ENCODE results near the gene ST6GALNAC3.

DNA sequence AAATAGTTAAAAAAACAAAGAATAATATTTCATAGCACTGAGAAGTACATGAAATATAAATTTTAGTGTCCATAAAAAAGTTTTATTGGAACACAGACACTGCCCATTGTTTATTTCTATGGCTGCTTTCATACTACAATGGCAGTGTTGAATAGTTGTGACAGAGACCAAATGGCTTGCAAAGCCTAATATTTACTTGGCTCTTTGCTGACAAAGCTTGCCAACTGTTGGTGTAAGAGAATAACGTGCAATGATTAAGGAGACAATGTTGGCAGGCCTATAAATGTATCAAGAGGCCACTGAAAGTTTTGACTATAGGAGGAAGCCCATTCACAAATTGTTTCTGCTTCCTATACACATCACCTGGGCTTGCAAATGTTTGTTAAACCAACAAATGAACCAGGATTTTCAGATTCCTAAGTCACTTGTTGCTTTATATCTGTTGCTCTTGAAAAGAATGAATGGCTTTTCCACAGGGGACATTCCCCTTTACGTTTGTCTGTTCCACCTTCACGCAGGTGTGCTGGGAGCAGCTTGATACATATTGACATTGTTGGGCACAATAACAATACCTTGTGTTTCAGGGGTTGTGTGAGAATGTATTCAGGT, 5.5 kb upstream of the ST6GALNAC3 start:
- TF ChIP-seq POLR2A (IDR thresholded peaks at IDR 0.05) (no peak), EP300 (IDR thresholded peaks at IDR 0.05) (no peak), POLR2AphosphoS5 (IDR thresholded peaks at IDR 0.05) (no peak)
- TF ChIP-seq, protein P1, sequence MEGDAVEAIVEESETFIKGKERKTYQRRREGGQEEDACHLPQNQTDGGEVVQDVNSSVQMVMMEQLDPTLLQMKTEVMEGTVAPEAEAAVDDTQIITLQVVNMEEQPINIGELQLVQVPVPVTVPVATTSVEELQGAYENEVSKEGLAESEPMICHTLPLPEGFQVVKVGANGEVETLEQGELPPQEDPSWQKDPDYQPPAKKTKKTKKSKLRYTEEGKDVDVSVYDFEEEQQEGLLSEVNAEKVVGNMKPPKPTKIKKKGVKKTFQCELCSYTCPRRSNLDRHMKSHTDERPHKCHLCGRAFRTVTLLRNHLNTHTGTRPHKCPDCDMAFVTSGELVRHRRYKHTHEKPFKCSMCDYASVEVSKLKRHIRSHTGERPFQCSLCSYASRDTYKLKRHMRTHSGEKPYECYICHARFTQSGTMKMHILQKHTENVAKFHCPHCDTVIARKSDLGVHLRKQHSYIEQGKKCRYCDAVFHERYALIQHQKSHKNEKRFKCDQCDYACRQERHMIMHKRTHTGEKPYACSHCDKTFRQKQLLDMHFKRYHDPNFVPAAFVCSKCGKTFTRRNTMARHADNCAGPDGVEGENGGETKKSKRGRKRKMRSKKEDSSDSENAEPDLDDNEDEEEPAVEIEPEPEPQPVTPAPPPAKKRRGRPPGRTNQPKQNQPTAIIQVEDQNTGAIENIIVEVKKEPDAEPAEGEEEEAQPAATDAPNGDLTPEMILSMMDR (IDR thresholded peaks at IDR 0.05), result no peak
